Naive thymus-derived CD4-positive, alpha-beta T cell (primary cell): ENCODE data around the gene NUMA1. TPM values are rescaled to one million over a fixed set of nuclear protein-coding genes. Genes with fewer than 3 reads are reported as not detected.
A peak's percentile ranks its signal among the peaks of the same experiment; 100 is the strongest.

Experiments used
- ATAC-seq: fragments of 150-1000 bp; cut with Tn5 transposase; 2 replicates; pipeline ENCODE4 v1.10.0; 2021; ENCODE audit warnings: mild to moderate bottlenecking, moderate library complexity
- CTCF ChIA-PET: fragments of 350-600 bp; sonication (Branson Sonifier 250); formaldehyde crosslinking; loops from one replicate; lab custom pipeline; 2021; ENCODE audit warnings: antibody characterized with exemption; lab: Charles Lee
- POLR2A ChIA-PET: fragments of 350-600 bp; sonication (Branson Sonifier 250); formaldehyde crosslinking; loops from one replicate; lab custom pipeline; 2021; ENCODE audit warnings: antibody characterized with exemption, inconsistent platforms; lab: Charles Lee
- DNase-seq, 9 donors: peaks; one replicate each; pipeline versions ENCODE4 v3.0.0 to v3.0.0-alpha.2; 2020 to 2022; ENCODE audit warnings: mixed read lengths in 1 of 9
- H3K27ac ChIP-seq: one replicate; pipeline ENCODE4 v1.7.0; 2013; ENCODE audit warnings: mild to moderate bottlenecking, low read depth, low read length, moderate library complexity
- H3K27me3 ChIP-seq, 2 donors: one replicate each; pipeline ENCODE4 v1.7.0; 2013; ENCODE audit warnings: low read length in 2 of 2, mild to moderate bottlenecking in 2 of 2, moderate library complexity in 2 of 2; ENCODE audit not compliant: control insufficient read depth in 2 of 2, insufficient read depth in 2 of 2
- H3K36me3 ChIP-seq, 3 experiments: 1 replicate in 2 of 3; 2 replicates in 1 of 3; pipeline ENCODE4 v1.7.0; 2013; ENCODE audit warnings: low read length in 3 of 3, mild to moderate bottlenecking in 3 of 3, moderate library complexity in 1 of 3; ENCODE audit not compliant: insufficient read depth in 3 of 3, control insufficient read depth in 2 of 3
- H3K4me1 ChIP-seq, 2 donors: one replicate each; pipeline ENCODE4 v1.7.0; 2013; ENCODE audit warnings: low read length in 2 of 2, mild to moderate bottlenecking in 2 of 2, moderate library complexity in 1 of 2; ENCODE audit not compliant: control insufficient read depth in 2 of 2, insufficient read depth in 2 of 2
- H3K4me3 ChIP-seq: 2 replicates; pipeline ENCODE4 v1.7.0; 2013; ENCODE audit warnings: mild to moderate bottlenecking, low read length
- H3K9me3 ChIP-seq, 3 experiments: 1 replicate in 2 of 3; 2 replicates in 1 of 3; pipeline ENCODE4 v1.7.0; 2013; ENCODE audit warnings: low read length in 3 of 3; ENCODE audit not compliant: control insufficient read depth in 2 of 3
- H3K27ac Mint-ChIP-seq, 9 donors: one replicate each; pipeline ENCODE4 v1.8.0; 2020 to 2022; ENCODE audit warnings: mixed read lengths in 9 of 9, mild to moderate bottlenecking in 8 of 9, moderate library complexity in 5 of 9, inconsistent platforms in 2 of 9
- H3K27me3 Mint-ChIP-seq, 5 donors: one replicate each; pipeline ENCODE4 v1.8.0; 2021 to 2022; ENCODE audit warnings: mixed read lengths in 5 of 5, mild to moderate bottlenecking in 1 of 5
- H3K36me3 Mint-ChIP-seq, 5 donors: one replicate each; pipeline ENCODE4 v1.8.0; 2020 to 2022; ENCODE audit warnings: mixed read lengths in 5 of 5, mild to moderate bottlenecking in 3 of 5, inconsistent platforms in 1 of 5
- H3K4me1 Mint-ChIP-seq, 7 donors: one replicate each; pipeline ENCODE4 v1.8.0; 2020 to 2022; ENCODE audit warnings: mixed read lengths in 7 of 7, mild to moderate bottlenecking in 3 of 7, inconsistent platforms in 1 of 7
- H3K4me3 Mint-ChIP-seq, 10 donors: one replicate each; pipeline ENCODE4 v1.8.0; 2020 to 2022; ENCODE audit warnings: mild to moderate bottlenecking in 10 of 10, mixed read lengths in 10 of 10, moderate library complexity in 6 of 10, inconsistent platforms in 2 of 10
- H3K9me3 Mint-ChIP-seq, 11 donors: one replicate each; pipeline ENCODE4 v1.8.0; 2020 to 2022; ENCODE audit warnings: mixed read lengths in 11 of 11, mild to moderate bottlenecking in 4 of 11, inconsistent platforms in 1 of 11, moderate library complexity in 1 of 11
- intact Hi-C, 2 donors: fragments of 100-400 bp; cut with micrococcal nuclease; formaldehyde crosslinking; loops; one replicate each; pipeline ENCODE4 v1.15.1; 2023
- polyA plus RNA-seq, 2 donors: library from polyadenylated mRNA; unstranded; fragments of 300-500 nt; fragmentation: Illumina TruSeq; gene quantifications; one replicate each; pipeline ENCODE4 v1.2.3, GENCODE V29; 2021
- total RNA-seq, 6 experiments: library from RNA in 5 of 6; stranded (reverse) in 5 of 6; gene quantifications; 1 replicate in 5 of 6; 2 replicates in 1 of 6; pipeline ENCODE4 v1.2.3 and lab custom pipeline; 2021 to 2026

NUMA1 gene
- total and polyA plus RNA-seq, 7 experiments from 2014 or later = 27.1 to 453 (median 226) TPM

- Histone ChIP-seq H3K27me3 (no peaks in the 10 kb centered on the region), H3K27ac (no peak overlapping the region), H3K36me3 (peaks cover 64 to 99% (median 66%) of the 10 kb centered on the region in 3 experiments), H3K9me3 (no peaks in the 10 kb centered on the region), H3K4me1 (no peaks in the 10 kb centered on the region), H3K4me3 (no peak overlapping the region)
- intact Hi-C loops = no loop called here
- Mint-ChIP-seq H3K4me1 (peaks cover 0 to 9% (median 0%) of the 10 kb centered on the region in 7 donors), H3K27me3 (no peaks in the 10 kb centered on the region), H3K4me3 (no peak overlapping the region), H3K27ac (peak overlapping the region in 4 of 9 donors; percentile 9 to 54 (median 24)), H3K9me3 (peaks cover 0 to 2% (median 0%) of the 10 kb centered on the region in 11 donors), H3K36me3 (peaks cover 14 to 58% (median 24%) of the 10 kb centered on the region in 5 donors)
- ChIA-PET CTCF (interaction anchor here (0.7 kb wide), 1 partner anchor 13 kb away, joined by 3 read pairs; no protein-coding TSS in a partner anchor), POLR2A (interaction anchor here (1.4 kb wide), 1 partner anchor 10 kb away, joined by 8 read pairs; the partner anchor contains the start of gene IL18BP)
- no peak for DNase-seq
- ATAC-seq = no peak
These were observed 71.6 kb downstream of the NUMA1 start for GRCh38 chr11:72008728-72009127.

- no peak for DNase-seq
- Histone ChIP-seq H3K27me3 (no peaks in the 10 kb centered on the region), H3K27ac (no peak overlapping the region), H3K4me3 (no peak overlapping the region), H3K4me1 (no peaks in the 10 kb centered on the region), H3K36me3 (peaks cover 57 to 99% (median 61%) of the 10 kb centered on the region in 3 experiments), H3K9me3 (no peaks in the 10 kb centered on the region)
- Mint-ChIP-seq H3K4me3 (no peak overlapping the region), H3K9me3 (peaks cover 0 to 2% (median 0%) of the 10 kb centered on the region in 11 donors), H3K36me3 (peaks cover 9 to 54% (median 22%) of the 10 kb centered on the region in 5 donors), H3K27ac (peak overlapping the region in 5 of 9 donors; percentile 25 to 83 (median 78)), H3K4me1 (peaks cover 0 to 6% (median 1%) of the 10 kb centered on the region in 7 donors), H3K27me3 (no peaks in the 10 kb centered on the region)
- CTCF ChIA-PET = interaction anchor here (0.5 to 2.3 kb wide), 2 partner anchors 54 to 83 kb away, joined by 3 to 6 read pairs; no protein-coding TSS in a partner anchor
- intact Hi-C loops = no loop called here
- ATAC-seq = no peak
- POLR2A ChIA-PET = interaction anchor here (1.4 kb wide), 1 partner anchor 9 kb away, joined by 8 read pairs; the partner anchor contains the start of gene IL18BP
These were observed 72.8 kb downstream of the NUMA1 start for GRCh38 chr11:72007587-72007986.

- DNase-seq (no peak), ATAC-seq (no peak)
- H3K27ac ChIP-seq = no peak overlapping the region
- intact Hi-C loops = no loop called here
- Mint-ChIP-seq H3K4me1 (peaks cover 0 to 9% (median 6%) of the 10 kb centered on the region in 7 donors), H3K36me3 (peaks cover 9 to 57% (median 23%) of the 10 kb centered on the region in 5 donors), H3K27me3 (no peaks in the 10 kb centered on the region), H3K4me3 (no peak overlapping the region), H3K9me3 (peaks cover 0 to 2% (median 0%) of the 10 kb centered on the region in 11 donors), H3K27ac (peak overlapping the region in 4 of 9 donors; percentile 15 to 32 (median 24))
- no peak overlapping the region for H3K4me3 ChIP-seq
- peaks cover 52 to 99% (median 56%) of the 10 kb centered on the region in 3 experiments for H3K36me3 ChIP-seq
- POLR2A ChIA-PET = interaction anchor here (0.7 to 1.5 kb wide), 2 partner anchors 8 to 9 kb away, joined by 3 to 4 read pairs; partner anchors contain the start of gene IL18BP
- no peaks in the 10 kb centered on the region for H3K4me1 ChIP-seq
- CTCF ChIA-PET = interaction anchor here (0.5 to 2.3 kb wide), 2 partner anchors 53 to 84 kb away, joined by 3 to 6 read pairs; no protein-coding TSS in a partner anchor
- H3K9me3 ChIP-seq = no peaks in the 10 kb centered on the region
- no peaks in the 10 kb centered on the region for H3K27me3 ChIP-seq
These were observed 73.3 kb downstream of the NUMA1 start for GRCh38 chr11:72007089-72007476.

- no peak for DNase-seq
- Histone ChIP-seq H3K36me3 (peaks cover 46 to 99% (median 51%) of the 10 kb centered on the region in 3 experiments), H3K9me3 (no peaks in the 10 kb centered on the region), H3K27me3 (no peaks in the 10 kb centered on the region), H3K4me3 (no peak overlapping the region), H3K27ac (no peak overlapping the region), H3K4me1 (no peaks in the 10 kb centered on the region)
- peaks cover 0 to 2% (median 0%) of the 10 kb centered on the region in 11 donors for H3K9me3 Mint-ChIP-seq
- peak overlapping the region in 5 of 9 donors; percentile 13 to 67 (median 22) for H3K27ac Mint-ChIP-seq
- H3K4me3 Mint-ChIP-seq = no peak overlapping the region
- peaks cover 9 to 63% (median 27%) of the 10 kb centered on the region in 5 donors for H3K36me3 Mint-ChIP-seq
- ATAC-seq = no peak
- CTCF ChIA-PET = interaction anchor here (0.5 to 2.3 kb wide), 2 partner anchors 58 to 84 kb away, joined by 4 to 6 read pairs; no protein-coding TSS in a partner anchor
- intact Hi-C loops = no loop called here
- POLR2A ChIA-PET = interaction anchor here (0.7 to 1.5 kb wide), 3 partner anchors 8 to 36 kb away, joined by 3 to 4 read pairs (median 3); partner anchors contain the start of gene IL18BP
- peaks cover 0 to 14% (median 8%) of the 10 kb centered on the region in 7 donors for H3K4me1 Mint-ChIP-seq
- H3K27me3 Mint-ChIP-seq = no peaks in the 10 kb centered on the region
These were observed 73.8 kb downstream of the NUMA1 start for GRCh38 chr11:72006309-72007088.

- Mint-ChIP-seq H3K4me3 (no peak overlapping the region), H3K4me1 (peaks cover 1 to 14% (median 10%) of the 10 kb centered on the region in 7 donors), H3K27me3 (no peaks in the 10 kb centered on the region), H3K27ac (peak overlapping the region in 2 of 9 donors; percentile 8 to 13), H3K9me3 (peaks cover 0 to 2% (median 0%) of the 10 kb centered on the region in 11 donors), H3K36me3 (peaks cover 9 to 60% (median 23%) of the 10 kb centered on the region in 5 donors)
- no peak overlapping the region for H3K4me3 ChIP-seq
- DNase-seq = no peak
- no peaks in the 10 kb centered on the region for H3K27me3 ChIP-seq
- ChIA-PET CTCF (interaction anchor here (0.5 to 2.3 kb wide), 2 partner anchors 59 to 85 kb away, joined by 4 to 6 read pairs; no protein-coding TSS in a partner anchor), POLR2A (interaction anchor here (1.1 to 1.5 kb wide), 2 partner anchors 10 to 37 kb away, joined by 3 to 4 read pairs; no protein-coding TSS in a partner anchor)
- H3K27ac ChIP-seq = no peak overlapping the region
- no peaks in the 10 kb centered on the region for H3K4me1 ChIP-seq
- no peaks in the 10 kb centered on the region for H3K9me3 ChIP-seq
- peaks cover 38 to 97% (median 47%) of the 10 kb centered on the region in 3 experiments for H3K36me3 ChIP-seq
- ATAC-seq = no peak
- intact Hi-C loops = no loop called here
These were observed 74.7 kb downstream of the NUMA1 start for GRCh38 chr11:72005347-72006260.
